HepG2 (cell line): ENCODE data around the gene KRT10. TPM values are rescaled to one million over a fixed set of nuclear protein-coding genes. Genes with fewer than 3 reads are reported as not detected.
A peak's percentile ranks its signal among the peaks of the same experiment; 100 is the strongest.

ENCODE experiments used
- AGO2 ChIP-seq: fragments of 200-400 bp; formaldehyde crosslinking; optimal IDR thresholded peaks from 2 replicates; pipeline ENCODE3; 2017; ENCODE audit warnings: mild to moderate bottlenecking, low read depth, low read length, moderate library complexity
- ELF3 ChIP-seq: IDR thresholded peaks from 2 replicates; pipeline ENCODE4 v1.6.1; 2016; ENCODE audit warnings: missing genetic modification reagents, missing compliant biosample characterization
- ETV6 ChIP-seq: sonication (generic); formaldehyde crosslinking; conservative IDR thresholded peaks from 2 replicates; pipeline ENCODE4 v1.4.0; 2020; ENCODE audit warnings: missing genetic modification reagents
- HNRNPLL ChIP-seq: fragments of 200-400 bp; formaldehyde crosslinking; IDR thresholded peaks from 2 replicates; pipeline ENCODE4 v1.6.1; 2017; ENCODE audit warnings: mild to moderate bottlenecking, low read depth, low read length; ENCODE audit not compliant: poor library complexity, severe bottlenecking
- JUN ChIP-seq: sonication (generic); formaldehyde crosslinking; IDR thresholded peaks from 2 replicates; pipeline ENCODE4 v1.4.0; 2020; ENCODE audit warnings: mild to moderate bottlenecking, missing genetic modification reagents
- KDM2A ChIP-seq: sonication (generic); formaldehyde crosslinking; IDR thresholded peaks from 2 replicates; pipeline ENCODE4 v1.4.0; 2020; ENCODE audit warnings: low read depth, missing genetic modification reagents, borderline replicate concordance
- KLF16 ChIP-seq, 2 experiments: sonication (generic) in 1 of 2; formaldehyde crosslinking in 1 of 2; IDR thresholded peaks; 2 replicates each; pipeline versions ENCODE4 v1.6.1 to v1.8.0; 2016 to 2023; ENCODE audit warnings: missing genetic modification reagents in 2 of 2, missing compliant biosample characterization in 1 of 2
- MAFG ChIP-seq: sonication (generic); formaldehyde crosslinking; IDR thresholded peaks from 2 replicates; pipeline ENCODE4 v1.5.1; 2020; ENCODE audit warnings: mild to moderate bottlenecking, missing genetic modification reagents
- MTF1 ChIP-seq: sonication (generic); formaldehyde crosslinking; IDR thresholded peaks from 2 replicates; pipeline ENCODE4 v1.5.0; 2020; ENCODE audit warnings: missing genetic modification reagents
- NONO ChIP-seq, 2 experiments: fragments of 450-650 bp in 1 of 2; sonication (generic) in 1 of 2; formaldehyde crosslinking in 1 of 2; IDR thresholded peaks in 1 of 2; conservative IDR thresholded peaks in 1 of 2; 2 replicates each; pipeline versions ENCODE4 v1.6.1 to v1.8.0; 2017 to 2022; ENCODE audit warnings: mild to moderate bottlenecking in 1 of 2, missing genetic modification reagents in 1 of 2, moderate library complexity in 1 of 2
- NR2F6 ChIP-seq, 2 experiments: IDR thresholded peaks; 2 replicates each; pipeline ENCODE4 v1.6.1; 2016; ENCODE audit warnings: antibody characterized with exemption in 1 of 2, mild to moderate bottlenecking in 1 of 2
- PAF1 ChIP-seq: IDR thresholded peaks from 2 replicates; pipeline ENCODE4 v1.6.1; 2016; ENCODE audit warnings: missing genetic modification reagents, missing compliant biosample characterization
- POLR2A ChIP-seq, 2 experiments: IDR thresholded peaks; 2 replicates each; pipeline ENCODE4 v1.6.1; 2011; ENCODE audit warnings: low read depth in 2 of 2, low read length in 2 of 2, mild to moderate bottlenecking in 1 of 2, moderate library complexity in 1 of 2; ENCODE audit not compliant: insufficient read depth in 1 of 2
- SAP130 ChIP-seq: IDR thresholded peaks from 2 replicates; pipeline ENCODE4 v1.6.1; 2016; ENCODE audit warnings: low read depth
- ZNF12 ChIP-seq: sonication (generic); formaldehyde crosslinking; IDR thresholded peaks from 2 replicates; pipeline ENCODE4 v1.5.0; 2020; ENCODE audit warnings: missing genetic modification reagents
- ZNF549 ChIP-seq: sonication (generic); formaldehyde crosslinking; IDR thresholded peaks from 2 replicates; pipeline ENCODE4 v1.5.0; 2020; ENCODE audit warnings: missing genetic modification reagents
- ZNF564 ChIP-seq: sonication (generic); formaldehyde crosslinking; IDR thresholded peaks from 2 replicates; pipeline ENCODE4 v1.8.1; 2023; ENCODE audit warnings: mild to moderate bottlenecking, missing genetic modification reagents
- ZNF7 ChIP-seq: IDR thresholded peaks from 2 replicates; pipeline ENCODE4 v1.6.1; 2016; ENCODE audit warnings: missing biosample characterization, missing genetic modification reagents
- polyA plus RNA-seq, 8 experiments: library from polyadenylated mRNA; depleted of rRNA in 3 of 8; stranded (reverse) in 7 of 8; unstranded in 1 of 8; fragments of >200 nt; fragmentation: Illumina TruSeq in 4 of 8; extraction: Trizol in 4 of 8; gene quantifications; 2 replicates each; pipeline versions ENCODE4 v1.2.1 to v1.2.3, GENCODE V29; 2011 to 2016; ENCODE audit warnings: low read depth in 4 of 8, missing spikeins in 1 of 8, mixed read lengths in 1 of 8; ENCODE audit not compliant: insufficient read depth in 1 of 8
- total RNA-seq, 5 experiments: library from RNA; depleted of rRNA; stranded (reverse); fragments of >200 nt; fragmentation: Illumina TruSeq; extraction: Trizol; gene quantifications; 2 replicates each; pipeline ENCODE4 v1.2.3, GENCODE V29; 2016; ENCODE audit warnings: low read depth in 1 of 5
- TF ChIP-seq, protein P1 (sequence below): sonication (generic); formaldehyde crosslinking; IDR thresholded peaks from 2 replicates; pipeline ENCODE4 v1.4.0; 2020; ENCODE audit warnings: missing genetic modification reagents, low read depth, mild to moderate bottlenecking, borderline replicate concordance
- TF ChIP-seq, protein P2 (sequence below): sonication (generic); formaldehyde crosslinking; conservative IDR thresholded peaks from 2 replicates; pipeline ENCODE4 v1.8.1; 2023; ENCODE audit warnings: missing genetic modification reagents
- TF ChIP-seq, protein P3 (sequence below): IDR thresholded peaks from 2 replicates; pipeline ENCODE4 v1.6.1; 2016; ENCODE audit warnings: low read depth
- TF ChIP-seq, protein P4 (sequence below): sonication (generic); formaldehyde crosslinking; conservative IDR thresholded peaks from 2 replicates; pipeline ENCODE4 v1.8.0; 2022; ENCODE audit warnings: missing genetic modification reagents
- TF ChIP-seq, protein P5 (sequence below): sonication (generic); formaldehyde crosslinking; IDR thresholded peaks from 2 replicates; pipeline ENCODE4 v1.4.0; 2020; ENCODE audit warnings: missing genetic modification reagents

Gene KRT10
- total and polyA plus RNA-seq, 2 of the 13 experiments (the other 11 are each of a cell fraction or from before 2014, with no cell fraction given): 25.1 to 27.5 TPM

DNA sequence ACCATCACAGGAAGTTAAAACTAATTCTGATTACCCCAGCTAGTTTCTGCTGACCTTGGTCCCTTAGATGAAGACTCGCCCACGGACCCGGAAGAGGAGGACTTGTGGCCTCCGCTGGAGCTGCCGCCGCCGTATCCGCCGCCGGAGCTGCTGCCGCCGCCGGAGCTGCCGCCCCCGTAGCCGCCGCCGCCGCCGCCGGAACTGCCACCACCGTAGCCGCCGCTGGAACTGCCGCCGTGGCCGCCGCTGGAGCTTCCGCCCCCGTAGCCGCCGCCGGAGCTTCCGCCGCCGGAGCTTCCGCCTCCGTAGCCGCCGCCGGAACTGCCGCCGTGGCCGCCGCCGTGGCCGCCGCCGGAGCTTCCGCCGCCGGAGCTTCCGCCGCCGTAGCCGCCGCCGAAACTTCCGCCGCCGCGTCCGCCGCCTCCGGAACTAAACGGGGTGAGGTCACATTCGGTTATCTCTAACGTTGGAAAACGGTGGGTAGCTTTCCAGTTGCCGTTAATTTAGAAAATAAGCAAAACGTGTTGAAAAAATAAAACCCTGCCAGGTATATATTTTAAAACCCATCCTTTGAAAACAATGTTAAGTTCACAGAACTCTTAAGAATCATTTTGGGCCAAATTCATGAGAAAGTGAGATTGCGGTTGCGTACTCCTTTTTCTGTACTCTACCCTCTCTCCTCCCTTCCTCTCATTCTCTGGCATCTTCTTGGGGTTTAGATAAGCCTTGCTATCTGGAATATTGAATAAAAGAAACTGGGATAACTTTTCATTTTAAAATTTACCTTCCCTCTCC lies 3.5 kb downstream of the KRT10 start (continued):
- TF ChIP-seq ZNF12 (no peak), PAF1 (no peak), MAFG (CRISPR knock-in tag) (no peak), ETV6 (CRISPR knock-in tag) (0 out of 2 replicates have a peak, but pooled peaks have one; percentile 34), NR2F6 (IDR thresholded peaks at IDR 0.05) (no peak), NR2F6 (CRISPR knock-in tag; IDR thresholded peaks at IDR 0.05) (no peak), NONO (IDR thresholded peaks at IDR 0.05) (no peak), NONO (CRISPR knock-in tag; conservative IDR thresholded peaks at IDR 0.05) (no peak), JUN (no peak), HNRNPLL (peak; percentile 97), MTF1 (CRISPR knock-in tag) (no peak), ZNF549 (CRISPR knock-in tag) (no peak), AGO2 (peak; percentile 66), ZNF7 (CRISPR knock-in tag) (no peak), POLR2A (IDR thresholded peaks at IDR 0.05; ENCODE audit: insufficient read depth in 1 of 2, low read depth in 2 of 2, low read length in 2 of 2) (peak; percentile 72 to 76), SAP130 (CRISPR knock-in tag) (peak; percentile 47), KLF16 (CRISPR knock-in tag; IDR thresholded peaks at IDR 0.05) (no peak; a peak in 1 of 4 replicates), ELF3 (CRISPR knock-in tag) (peak; percentile 79), ZNF564 (0 out of 2 replicates have a peak, but pooled peaks have one; percentile 30), KDM2A (peak; percentile 41; the same call in 1 of the 2 replicates)
- TF ChIP-seq, protein P1, sequence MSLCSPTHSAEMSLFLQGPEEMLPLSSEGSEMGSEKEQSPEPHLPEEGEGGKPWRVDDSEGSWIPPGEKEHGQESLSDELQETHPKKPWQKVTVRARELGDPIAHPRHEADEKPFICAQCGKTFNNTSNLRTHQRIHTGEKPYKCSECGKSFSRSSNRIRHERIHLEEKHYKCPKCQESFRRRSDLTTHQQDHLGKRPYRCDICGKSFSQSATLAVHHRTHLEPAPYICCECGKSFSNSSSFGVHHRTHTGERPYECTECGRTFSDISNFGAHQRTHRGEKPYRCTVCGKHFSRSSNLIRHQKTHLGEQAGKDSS (CRISPR knock-in tag): no peak
- TF ChIP-seq, protein P2, sequence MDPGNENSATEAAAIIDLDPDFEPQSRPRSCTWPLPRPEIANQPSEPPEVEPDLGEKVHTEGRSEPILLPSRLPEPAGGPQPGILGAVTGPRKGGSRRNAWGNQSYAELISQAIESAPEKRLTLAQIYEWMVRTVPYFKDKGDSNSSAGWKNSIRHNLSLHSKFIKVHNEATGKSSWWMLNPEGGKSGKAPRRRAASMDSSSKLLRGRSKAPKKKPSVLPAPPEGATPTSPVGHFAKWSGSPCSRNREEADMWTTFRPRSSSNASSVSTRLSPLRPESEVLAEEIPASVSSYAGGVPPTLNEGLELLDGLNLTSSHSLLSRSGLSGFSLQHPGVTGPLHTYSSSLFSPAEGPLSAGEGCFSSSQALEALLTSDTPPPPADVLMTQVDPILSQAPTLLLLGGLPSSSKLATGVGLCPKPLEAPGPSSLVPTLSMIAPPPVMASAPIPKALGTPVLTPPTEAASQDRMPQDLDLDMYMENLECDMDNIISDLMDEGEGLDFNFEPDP (CRISPR knock-in tag): no peak
- TF ChIP-seq, protein P3, sequence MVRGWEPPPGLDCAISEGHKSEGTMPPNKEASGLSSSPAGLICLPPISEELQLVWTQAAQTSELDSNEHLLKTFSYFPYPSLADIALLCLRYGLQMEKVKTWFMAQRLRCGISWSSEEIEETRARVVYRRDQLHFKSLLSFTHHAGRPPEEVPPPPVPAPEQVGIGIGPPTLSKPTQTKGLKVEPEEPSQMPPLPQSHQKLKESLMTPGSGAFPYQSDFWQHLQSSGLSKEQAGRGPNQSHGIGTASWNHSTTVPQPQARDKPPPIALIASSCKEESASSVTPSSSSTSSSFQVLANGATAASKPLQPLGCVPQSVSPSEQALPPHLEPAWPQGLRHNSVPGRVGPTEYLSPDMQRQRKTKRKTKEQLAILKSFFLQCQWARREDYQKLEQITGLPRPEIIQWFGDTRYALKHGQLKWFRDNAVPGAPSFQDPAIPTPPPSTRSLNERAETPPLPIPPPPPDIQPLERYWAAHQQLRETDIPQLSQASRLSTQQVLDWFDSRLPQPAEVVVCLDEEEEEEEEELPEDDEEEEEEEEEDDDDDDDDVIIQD (CRISPR knock-in tag): no peak
- TF ChIP-seq, protein P4, sequence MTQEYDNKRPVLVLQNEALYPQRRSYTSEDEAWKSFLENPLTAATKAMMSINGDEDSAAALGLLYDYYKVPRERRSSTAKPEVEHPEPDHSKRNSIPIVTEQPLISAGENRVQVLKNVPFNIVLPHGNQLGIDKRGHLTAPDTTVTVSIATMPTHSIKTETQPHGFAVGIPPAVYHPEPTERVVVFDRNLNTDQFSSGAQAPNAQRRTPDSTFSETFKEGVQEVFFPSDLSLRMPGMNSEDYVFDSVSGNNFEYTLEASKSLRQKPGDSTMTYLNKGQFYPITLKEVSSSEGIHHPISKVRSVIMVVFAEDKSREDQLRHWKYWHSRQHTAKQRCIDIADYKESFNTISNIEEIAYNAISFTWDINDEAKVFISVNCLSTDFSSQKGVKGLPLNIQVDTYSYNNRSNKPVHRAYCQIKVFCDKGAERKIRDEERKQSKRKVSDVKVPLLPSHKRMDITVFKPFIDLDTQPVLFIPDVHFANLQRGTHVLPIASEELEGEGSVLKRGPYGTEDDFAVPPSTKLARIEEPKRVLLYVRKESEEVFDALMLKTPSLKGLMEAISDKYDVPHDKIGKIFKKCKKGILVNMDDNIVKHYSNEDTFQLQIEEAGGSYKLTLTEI (CRISPR knock-in tag): no peak
- TF ChIP-seq, protein P5, sequence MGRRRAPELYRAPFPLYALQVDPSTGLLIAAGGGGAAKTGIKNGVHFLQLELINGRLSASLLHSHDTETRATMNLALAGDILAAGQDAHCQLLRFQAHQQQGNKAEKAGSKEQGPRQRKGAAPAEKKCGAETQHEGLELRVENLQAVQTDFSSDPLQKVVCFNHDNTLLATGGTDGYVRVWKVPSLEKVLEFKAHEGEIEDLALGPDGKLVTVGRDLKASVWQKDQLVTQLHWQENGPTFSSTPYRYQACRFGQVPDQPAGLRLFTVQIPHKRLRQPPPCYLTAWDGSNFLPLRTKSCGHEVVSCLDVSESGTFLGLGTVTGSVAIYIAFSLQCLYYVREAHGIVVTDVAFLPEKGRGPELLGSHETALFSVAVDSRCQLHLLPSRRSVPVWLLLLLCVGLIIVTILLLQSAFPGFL (CRISPR knock-in tag): no peak
